GM18868 (cell line): Measurements from ENCODE around the gene DRAXIN.

ENCODE experiments used
- ATAC-seq: cut with Tn5 transposase; IDR thresholded peaks from one replicate; pipeline ENCODE4 v1.9.1; 2021; ENCODE audit warnings: mild to moderate bottlenecking, moderate library complexity; ENCODE audit not compliant: unreplicated experiment

Gene DRAXIN

GRCh38 chr1:11654939-11655808 is 36.3 kb upstream of the DRAXIN start:
- no peak for ATAC-seq

DNA sequence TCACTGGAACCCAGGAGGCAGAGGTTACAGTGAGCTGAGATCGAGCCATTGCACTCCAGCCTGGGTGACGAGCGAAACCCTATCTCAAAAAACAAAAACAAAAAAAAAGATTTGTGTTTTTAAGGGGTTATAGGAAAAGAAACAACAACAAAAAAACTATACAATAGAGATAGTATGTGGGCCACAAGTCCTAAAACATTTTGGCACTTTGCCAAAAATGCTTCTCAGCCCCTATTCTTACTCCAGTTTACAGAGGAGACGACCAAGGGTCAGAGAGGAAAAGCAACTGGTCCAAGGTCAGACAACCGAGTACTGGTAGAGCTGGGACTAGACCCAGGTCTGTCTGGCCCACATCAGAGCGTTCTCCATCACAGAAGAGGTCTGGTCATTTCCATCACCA is 33.9 kb upstream of the DRAXIN start:
- no peak for ATAC-seq

- ATAC-seq: no peak
These were observed 33.0 kb upstream of the DRAXIN start for GRCh38 chr1:11658542-11658941.

DNA sequence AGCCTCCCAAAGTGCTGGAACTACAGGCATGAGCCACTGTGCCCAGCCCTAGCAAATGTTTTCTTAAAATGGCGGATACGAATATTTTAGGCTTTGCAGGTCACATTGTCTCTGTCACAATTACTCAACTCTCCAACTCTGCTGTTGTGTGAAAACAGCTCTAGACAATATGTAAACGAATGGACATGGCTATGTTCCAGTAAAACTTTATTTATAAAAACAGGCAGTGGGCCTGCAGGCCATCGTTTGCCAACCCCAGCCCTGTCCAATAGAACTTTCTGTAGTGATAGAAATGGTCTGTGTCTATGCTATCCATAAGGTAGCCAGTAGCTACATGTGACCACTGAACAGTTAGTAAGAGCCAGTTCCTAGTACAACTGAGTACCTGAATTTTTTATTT is 31.8 kb upstream of the DRAXIN start:
- ATAC-seq: no peak

DNA sequence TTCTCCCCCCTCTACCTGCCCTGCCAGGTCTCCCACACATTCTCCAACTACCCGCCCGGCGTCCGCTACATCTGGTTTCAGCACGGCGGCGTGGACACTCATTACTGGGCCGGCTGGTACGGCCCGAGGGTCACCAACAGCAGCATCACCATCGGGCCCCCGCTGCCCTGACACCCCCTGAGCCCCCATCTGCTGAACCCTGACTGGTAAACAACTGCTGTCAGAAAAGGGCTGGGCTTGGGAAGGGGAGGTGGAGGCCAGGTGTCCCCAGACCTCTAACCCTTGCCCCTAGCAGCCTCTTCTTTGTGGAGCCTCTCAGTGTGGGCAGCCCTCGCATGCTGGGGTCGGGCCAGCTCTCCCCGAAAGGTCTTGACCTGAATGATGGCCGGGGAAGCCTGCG is 30.4 kb upstream of the DRAXIN start:
- ATAC-seq: no peak

DNA sequence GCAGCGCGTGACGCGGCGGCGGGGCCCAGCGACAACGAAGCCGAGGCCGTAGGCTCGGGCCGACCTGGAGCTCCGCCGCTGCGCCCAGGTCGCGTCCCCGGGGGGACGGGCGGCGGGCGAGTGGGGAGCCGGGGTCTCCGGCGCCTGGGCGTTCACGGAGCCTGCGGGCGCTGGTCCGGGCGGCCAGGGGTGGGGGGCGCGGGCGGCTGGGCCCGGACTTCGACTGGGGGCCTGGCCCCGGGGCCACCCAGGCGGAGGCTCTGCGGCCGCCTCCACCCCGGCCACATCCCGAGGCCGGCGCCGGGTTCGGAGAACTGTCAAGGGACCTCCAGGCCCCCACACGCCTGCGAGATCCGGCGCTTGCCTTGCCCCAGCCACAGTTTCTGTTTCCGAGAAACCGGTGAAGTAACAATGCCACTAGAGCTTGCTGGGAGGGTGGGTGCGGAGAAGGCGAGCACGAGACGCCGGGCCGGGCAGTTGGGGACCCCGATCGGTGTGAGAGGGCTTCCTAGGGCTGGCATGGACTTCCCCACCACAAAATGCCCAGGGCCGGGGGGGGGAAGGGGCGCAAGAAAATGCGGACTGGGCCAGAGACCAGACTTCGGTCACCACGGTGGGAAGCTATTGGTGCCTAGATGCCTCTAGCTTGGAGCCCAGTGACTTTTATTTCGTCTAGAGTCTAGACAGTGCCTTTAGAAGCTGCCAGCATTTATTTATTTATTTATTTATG is 27.0 kb upstream of the DRAXIN start:
- peak; percentile 37 for ATAC-seq

DNA sequence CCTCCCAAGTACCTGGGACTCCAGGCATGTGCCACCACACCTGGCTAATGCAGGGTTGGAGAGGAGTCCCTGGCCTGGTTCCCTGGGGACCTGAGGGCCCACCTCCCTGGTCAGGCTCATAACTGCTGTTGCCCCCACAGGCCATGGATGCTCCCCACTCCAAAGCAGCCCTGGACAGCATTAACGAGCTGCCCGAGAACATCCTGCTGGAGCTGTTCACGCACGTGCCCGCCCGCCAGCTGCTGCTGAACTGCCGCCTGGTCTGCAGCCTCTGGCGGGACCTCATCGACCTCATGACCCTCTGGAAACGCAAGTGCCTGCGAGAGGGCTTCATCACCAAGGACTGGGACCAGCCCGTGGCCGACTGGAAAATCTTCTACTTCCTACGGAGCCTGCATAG is 23.0 kb upstream of the DRAXIN start:
- ATAC-seq: no peak

GRCh38 chr1:11670747-11671146 is 20.8 kb upstream of the DRAXIN start:
- ATAC-seq: no peak

GRCh38 chr1:11671205-11671543 is 20.3 kb upstream of the DRAXIN start:
- ATAC-seq: no peak

DNA sequence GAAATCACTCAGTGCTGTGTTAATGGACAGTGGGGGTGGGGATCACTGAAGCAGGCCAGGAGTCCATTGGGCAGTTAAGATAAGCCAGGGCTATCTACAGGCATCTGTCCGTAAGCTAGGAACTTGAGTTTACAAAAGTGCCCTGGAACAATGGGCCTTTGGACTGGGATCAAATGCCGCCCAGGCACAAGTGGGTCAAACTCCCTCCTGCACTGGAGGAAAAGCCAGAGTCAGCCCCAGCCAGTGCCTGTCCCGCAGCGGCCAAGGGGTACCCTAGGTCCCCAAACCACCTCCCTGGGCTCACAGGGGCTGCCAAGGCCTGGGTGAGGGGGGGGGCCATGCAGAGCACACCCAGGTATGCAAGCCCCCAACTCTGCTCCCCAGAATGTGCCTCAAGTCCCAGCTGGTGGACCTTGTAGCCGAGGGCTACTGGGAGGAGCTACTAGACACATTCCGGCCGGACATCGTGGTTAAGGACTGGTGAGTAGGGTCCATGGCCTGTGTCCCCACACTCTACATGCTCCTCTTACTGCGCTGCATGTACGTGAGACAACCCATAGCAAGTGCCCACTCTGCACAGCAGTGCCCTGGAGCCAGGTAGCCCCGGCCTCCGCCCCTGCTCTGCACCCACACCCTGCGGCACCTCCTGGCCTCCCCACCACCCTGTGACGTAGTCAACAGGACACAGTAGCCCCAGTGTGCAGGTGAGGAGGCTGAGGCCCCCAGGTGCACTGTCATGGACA is 19.8 kb upstream of the DRAXIN start:
- no peak for ATAC-seq

- no peak for ATAC-seq
These were observed 18.3 kb upstream of the DRAXIN start for GRCh38 chr1:11673089-11673769.

DNA sequence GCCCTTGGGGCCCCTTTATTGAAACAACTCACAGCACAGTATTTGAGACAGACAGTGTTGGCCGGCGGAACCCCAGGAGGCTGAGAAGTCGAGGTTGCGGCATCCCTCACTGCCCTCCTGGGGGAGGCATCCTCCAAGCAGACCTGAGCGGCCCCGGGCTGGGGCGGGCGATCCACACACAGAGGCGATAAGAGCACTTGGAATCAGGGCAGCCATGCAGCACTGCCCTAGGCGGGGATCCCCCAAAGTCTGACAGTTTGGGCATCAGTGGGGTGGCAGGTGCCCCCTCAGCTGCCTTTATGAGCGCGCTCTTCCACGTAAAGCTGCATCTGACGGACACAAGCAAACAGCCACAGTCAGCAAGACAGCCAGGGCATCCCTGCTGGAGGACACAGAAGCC is 17.0 kb upstream of the DRAXIN start:
- ATAC-seq: no peak

GRCh38 chr1:11675325-11675724 is 16.2 kb upstream of the DRAXIN start:
- no peak for ATAC-seq

- ATAC-seq: no peak
These were observed 15.0 kb upstream of the DRAXIN start for GRCh38 chr1:11676386-11677103.

DNA sequence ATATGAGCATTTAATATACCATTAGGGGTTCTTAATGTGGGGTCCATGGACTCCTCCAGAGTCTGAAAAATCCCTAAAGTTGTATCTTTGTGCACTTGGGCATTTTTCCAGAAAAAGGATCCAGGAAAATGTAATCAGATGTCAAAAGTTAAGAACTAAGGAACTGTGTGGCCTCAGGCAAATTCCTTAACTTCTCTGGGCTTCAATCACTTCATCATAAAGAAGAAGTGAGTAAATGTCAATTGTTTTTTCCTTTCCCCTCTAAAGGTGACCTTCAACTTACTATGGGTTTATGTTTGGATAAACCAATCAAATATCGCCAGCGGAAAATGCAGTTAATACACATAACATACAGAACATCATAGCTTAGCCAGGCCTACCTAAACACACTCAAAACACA is 13.1 kb upstream of the DRAXIN start:
- ATAC-seq: no peak

- ATAC-seq: no peak
These were observed 11.0 kb upstream of the DRAXIN start for GRCh38 chr1:11680270-11681070.

DNA sequence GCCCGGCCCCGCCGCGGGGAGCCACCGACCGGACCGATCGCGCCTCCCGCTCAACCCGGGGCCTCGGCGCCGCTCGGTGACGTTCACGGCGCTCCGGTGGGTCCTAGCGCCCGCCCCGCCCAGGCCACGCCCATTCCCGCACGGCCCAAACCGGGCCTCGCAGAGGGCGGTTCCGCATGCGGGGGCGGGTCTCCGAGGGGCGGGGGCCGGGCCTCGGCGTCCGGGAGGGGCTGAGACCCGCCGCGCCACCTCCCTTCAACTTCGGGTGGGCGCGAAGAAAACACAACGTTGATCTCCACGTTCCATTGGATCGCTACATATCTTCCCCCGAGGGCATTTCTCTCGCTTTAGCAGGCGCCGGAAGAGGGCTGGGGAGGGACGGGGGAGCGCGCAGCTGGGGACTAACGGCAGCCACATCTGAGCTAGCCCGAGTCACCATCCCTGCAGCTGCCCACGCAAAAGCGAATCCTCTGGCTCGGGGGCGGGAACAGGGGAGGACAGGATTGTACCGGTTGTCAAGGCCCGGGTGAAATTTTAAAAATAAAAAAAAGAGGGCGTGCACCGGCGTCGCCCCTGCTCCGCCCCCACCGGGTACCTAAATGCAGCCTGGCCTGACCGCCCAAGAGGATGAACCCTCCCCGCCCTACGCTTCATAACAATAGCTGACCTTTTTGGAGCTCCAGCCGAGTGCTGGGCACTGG is 10.3 kb upstream of the DRAXIN start, which contains the start of gene MAD2L2:
Gene MAD2L2, minus strand, starts transcription at position 78 of the 701 bp plus-strand sequence. CDS start 547 bp downstream, outside the sequence.
- peak; percentile 87 for ATAC-seq

DNA sequence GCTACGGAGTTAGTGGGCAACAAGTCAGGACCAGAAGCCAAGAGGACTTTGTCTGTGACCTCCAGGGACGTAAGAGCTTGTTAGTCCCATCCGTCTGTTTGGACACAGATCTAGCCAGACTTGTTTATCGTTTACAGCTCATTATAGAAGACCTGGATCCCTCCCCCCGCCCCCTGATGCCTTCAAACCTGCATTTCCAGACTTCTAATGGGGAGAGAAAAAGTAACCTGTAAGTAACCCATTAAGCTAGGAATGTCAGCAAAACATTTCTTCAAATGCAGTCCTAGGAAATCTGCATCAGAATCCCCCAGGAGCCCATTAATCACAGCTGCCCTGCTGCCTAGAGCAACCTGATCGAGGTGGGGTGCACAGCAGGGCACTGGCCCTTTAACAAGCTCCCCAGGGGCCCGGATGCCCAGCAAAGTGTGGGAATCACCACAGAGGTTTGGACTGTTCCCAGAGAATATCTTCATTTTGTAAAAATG is 9.2 kb upstream of the DRAXIN start:
- no peak for ATAC-seq

DNA sequence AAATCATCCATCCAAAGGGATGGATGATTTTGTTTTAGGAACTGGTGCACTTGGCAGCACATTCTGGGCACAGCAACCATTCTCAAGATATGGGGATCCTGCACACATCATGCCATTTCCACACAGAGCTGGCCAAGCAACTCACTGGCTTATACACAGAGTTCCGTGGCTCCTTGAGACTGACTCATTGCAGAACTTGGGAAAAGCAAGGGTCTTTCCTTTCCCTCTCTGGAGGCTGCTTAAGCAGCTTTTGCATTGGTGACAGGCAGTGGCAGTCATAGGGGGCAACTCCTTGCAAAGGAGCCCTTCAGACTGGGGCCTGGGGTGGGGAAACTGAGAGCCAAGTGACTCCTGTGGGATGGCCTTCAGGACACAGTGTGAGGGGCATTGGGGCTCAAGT is 8.7 kb upstream of the DRAXIN start:
- ATAC-seq: no peak
